OCI-LY7 (cell line): ENCODE measurements around the gene REEP5. TPM values are rescaled to one million over a fixed set of nuclear protein-coding genes. Genes with fewer than 3 reads are reported as not detected.

Source experiments
- BruUV-seq: library from RNA; stranded (reverse); fragments of 400-500 nt; replicated peaks from 2 replicates; lab custom pipeline; 2021; lab: Mats Ljungman, UMichigan
- CTCF ChIA-PET: fragments of 300-600 bp; sonication (Branson Sonifier 250); formaldehyde crosslinking; loops from one replicate; lab custom pipeline; 2022; ENCODE audit warnings: antibody characterized with exemption; ENCODE audit not compliant: unreplicated experiment; lab: Charles Lee
- POLR2A ChIA-PET: fragments of 300-600 bp; sonication (Branson Sonifier 250); formaldehyde crosslinking; loops from one replicate; lab custom pipeline; 2022; ENCODE audit warnings: antibody characterized with exemption; lab: Charles Lee
- DNase-seq: peaks from one replicate; pipeline ENCODE4 v3.0.0-alpha.2; 2015; ENCODE audit warnings: low spot score
- H2AFZ ChIP-seq: fragments of 200-600 bp; sonication (generic), shearing (Covaris generic); 2 replicates; pipeline ENCODE4 v1.6.1; 2014; ENCODE audit warnings: mild to moderate bottlenecking, antibody characterized with exemption, low read length, moderate library complexity
- H3K27ac ChIP-seq: fragments of 200-600 bp; sonication (generic); 2 replicates; pipeline ENCODE4 v1.5.1; 2014; ENCODE audit warnings: mixed run types, low read depth, mild to moderate bottlenecking, moderate library complexity, low read length, inconsistent platforms; ENCODE audit not compliant: poor library complexity, severe bottlenecking
- H3K36me3 ChIP-seq: fragments of 200-600 bp; sonication (generic); 2 replicates; pipeline ENCODE4 v1.6.1; 2014; ENCODE audit warnings: mild to moderate bottlenecking, antibody characterized with exemption, low read length, moderate library complexity, mixed read lengths; ENCODE audit not compliant: insufficient read depth
- H3K4me1 ChIP-seq: fragments of 200-600 bp; sonication (generic); 2 replicates; pipeline ENCODE4 v1.5.1; 2014; ENCODE audit warnings: mild to moderate bottlenecking, low read length; ENCODE audit not compliant: insufficient read depth, poor library complexity, severe bottlenecking
- H3K4me2 ChIP-seq: fragments of 200-600 bp; sonication (generic); 2 replicates; pipeline ENCODE4 v1.6.1; 2014; ENCODE audit warnings: mild to moderate bottlenecking, low read length
- H3K4me3 ChIP-seq: fragments of 200-600 bp; sonication (generic); 2 replicates; pipeline ENCODE4 v1.5.1; 2014; ENCODE audit warnings: mild to moderate bottlenecking, low read depth, low read length; ENCODE audit not compliant: poor library complexity, severe bottlenecking
- H3K79me2 ChIP-seq: fragments of 200-600 bp; sonication (generic); 2 replicates; pipeline ENCODE4 v1.6.1; 2016; ENCODE audit warnings: low read depth, mild to moderate bottlenecking, low read length, moderate library complexity, mixed read lengths; ENCODE audit not compliant: insufficient read depth
- H3K9me2 ChIP-seq: fragments of 200-600 bp; sonication (generic); 2 replicates; pipeline ENCODE4 v1.6.1; 2016; ENCODE audit warnings: mild to moderate bottlenecking, low read length, mixed read lengths; ENCODE audit not compliant: insufficient read depth
- H3K9me3 ChIP-seq: fragments of 200-600 bp; sonication (generic); 2 replicates; pipeline ENCODE4 v1.6.1; 2014; ENCODE audit warnings: mild to moderate bottlenecking, mixed run types, low read length, mixed read lengths
- H4K20me1 ChIP-seq: fragments of 200-600 bp; sonication (generic); 2 replicates; pipeline ENCODE4 v1.6.1; 2014; ENCODE audit warnings: mild to moderate bottlenecking, antibody characterized with exemption, low read length, moderate library complexity, mixed read lengths; ENCODE audit not compliant: insufficient read depth
- CTCF ChIP-seq: fragments of 200-600 bp; sonication (generic); conservative IDR thresholded peaks from 2 replicates; pipeline ENCODE4 v1.5.1; 2014; ENCODE audit warnings: mild to moderate bottlenecking, antibody characterized with exemption, low read length, moderate library complexity, mixed read lengths
- EZH2phosphoT487 ChIP-seq: fragments of 200-600 bp; sonication (generic); IDR thresholded peaks from 2 replicates; pipeline ENCODE4 v1.6.1; 2018; ENCODE audit warnings: low read depth, borderline replicate concordance, mild to moderate bottlenecking, mixed run types, antibody characterized with exemption, low read length, moderate library complexity, mixed read lengths
- intact Hi-C: fragments of 100-400 bp; cut with micrococcal nuclease; formaldehyde crosslinking; loops from one replicate; pipeline ENCODE4 v1.10.0; 2022; ENCODE audit not compliant: unreplicated experiment
- total RNA-seq, 2 experiments: library from RNA; depleted of rRNA in 1 of 2; stranded (reverse); fragments of >200 nt in 1 of 2; shearing (Covaris generic) in 1 of 2; gene quantifications; 2 replicates each; pipeline ENCODE4 v1.2.3, GENCODE V29; 2014 to 2022

REEP5 gene
- total RNA-seq, 2 experiments from 2014 or later: 25.5 to 32.0 TPM

GRCh38 chr5:112948458-112948857 is 26.4 kb upstream of the REEP5 start:
- Histone ChIP-seq H3K36me3 (no peaks in the 10 kb centered on the region), H3K9me3 (no peaks in the 10 kb centered on the region), H4K20me1 (no peaks in the 10 kb centered on the region), H3K27ac (no peak overlapping the region), H3K9me2 (no peaks in the 10 kb centered on the region), H3K79me2 (no peaks in the 10 kb centered on the region), H2AFZ (no peak overlapping the region), H3K4me1 (peaks cover 4% of the 10 kb centered on the region), H3K4me2 (no peak overlapping the region), H3K4me3 (no peak overlapping the region)
- no TSS peak for BruUV-seq
- TF ChIP-seq CTCF (no peak), EZH2phosphoT487 (no peak)
- intact Hi-C loops: no loop called here
- DNase-seq: no peak
- ChIA-PET POLR2A (interaction anchor here (0.5 to 1.4 kb wide), 2 partner anchors 21 to 87 kb away, joined by 3 to 5 read pairs; no protein-coding TSS in a partner anchor), CTCF (no interaction called here)

GRCh38 chr5:112940670-112941069 is 18.6 kb upstream of the REEP5 start:
- ChIA-PET CTCF (no interaction called here), POLR2A (interaction anchor here (0.7 to 1.4 kb wide), 4 partner anchors 11 to 37 kb away, joined by 3 to 4 read pairs (median 3); no protein-coding TSS in a partner anchor)
- no peaks in the 10 kb centered on the region for H3K79me2 ChIP-seq
- intact Hi-C loops: no loop called here
- no peak overlapping the region for H3K4me2 ChIP-seq
- H3K9me2 ChIP-seq: no peaks in the 10 kb centered on the region
- no peak overlapping the region for H3K4me3 ChIP-seq
- peaks cover 8% of the 10 kb centered on the region for H3K4me1 ChIP-seq
- no peak for DNase-seq
- TF ChIP-seq EZH2phosphoT487 (no peak), CTCF (no peak)
- H3K9me3 ChIP-seq: no peaks in the 10 kb centered on the region
- H2AFZ ChIP-seq: no peak overlapping the region
- H3K36me3 ChIP-seq: no peaks in the 10 kb centered on the region
- H4K20me1 ChIP-seq: no peaks in the 10 kb centered on the region
- BruUV-seq: no TSS peak
- no peak overlapping the region for H3K27ac ChIP-seq

- Histone ChIP-seq H3K9me3 (no peaks in the 10 kb centered on the region), H3K4me2 (no peak overlapping the region), H3K9me2 (no peaks in the 10 kb centered on the region), H3K4me1 (peaks cover 5% of the 10 kb centered on the region), H3K79me2 (no peaks in the 10 kb centered on the region), H3K27ac (no peak overlapping the region), H3K36me3 (no peaks in the 10 kb centered on the region), H2AFZ (no peak overlapping the region), H4K20me1 (no peaks in the 10 kb centered on the region), H3K4me3 (no peak overlapping the region)
- ChIA-PET POLR2A (interaction anchor here (0.6 to 0.7 kb wide), 2 partner anchors 18 to 38 kb away, joined by 3 to 6 read pairs; partner anchors contain the start of gene DCP2), CTCF (no interaction called here)
- intact Hi-C loops: no loop called here
- BruUV-seq: no TSS peak
- no peak for DNase-seq
- TF ChIP-seq CTCF (no peak), EZH2phosphoT487 (no peak)
Measured at GRCh38 chr5:112938286-112938685, 16.3 kb upstream of the REEP5 start.
